Aorta (tissue), 5 donors: ENCODE measurements around the gene DUSP7. TPM values are rescaled to one million over a fixed set of nuclear protein-coding genes. Genes with fewer than 3 reads are reported as not detected.

Source experiments
- ATAC-seq: fragments of 200-7000 bp; cut with Tn5 transposase; one replicate; pipeline ENCODE4 v1.9.1; 2022; ENCODE audit warnings: moderate library complexity; ENCODE audit not compliant: low FRiP score
- DNase-seq, 2 donors: peaks; one replicate each; pipeline ENCODE4 v3.0.0-alpha.2; 2020
- H3K27ac ChIP-seq, 2 donors: one replicate each; pipeline ENCODE4 v1.5.1; 2013; ENCODE audit warnings: low read length in 2 of 2, mild to moderate bottlenecking in 2 of 2, moderate library complexity in 2 of 2, control low read depth in 1 of 2, inconsistent platforms in 1 of 2, low read depth in 1 of 2
- H3K27me3 ChIP-seq, 2 donors: one replicate each; pipeline ENCODE4 v1.6.1; 2013; ENCODE audit warnings: control low read depth in 1 of 2, low read length in 1 of 2, mild to moderate bottlenecking in 1 of 2, moderate library complexity in 1 of 2; ENCODE audit not compliant: insufficient read depth in 2 of 2, control insufficient read depth in 1 of 2
- H3K36me3 ChIP-seq, 2 donors: one replicate each; pipeline ENCODE4 v1.6.1; 2013; ENCODE audit warnings: control low read depth in 1 of 2, low read length in 1 of 2, mild to moderate bottlenecking in 1 of 2; ENCODE audit not compliant: insufficient read depth in 2 of 2, control insufficient read depth in 1 of 2
- H3K4me1 ChIP-seq, 2 donors: one replicate each; pipeline ENCODE4 v1.6.1; 2013; ENCODE audit warnings: low read length in 2 of 2, control low read depth in 1 of 2, mild to moderate bottlenecking in 1 of 2, moderate library complexity in 1 of 2; ENCODE audit not compliant: insufficient read depth in 2 of 2, control insufficient read depth in 1 of 2
- H3K4me3 ChIP-seq, 2 donors: one replicate each; pipeline ENCODE4 v1.5.1; 2013; ENCODE audit warnings: low read length in 2 of 2, control low read depth in 1 of 2, mild to moderate bottlenecking in 1 of 2
- H3K9me3 ChIP-seq: one replicate; pipeline ENCODE4 v1.6.1; 2013; ENCODE audit warnings: mild to moderate bottlenecking, low read length; ENCODE audit not compliant: control insufficient read depth
- WGBS, 2 donors: extraction: QIAGEN DNeasy Blood & Tissue Kit; methylation state at CpG; one replicate each; pipeline ENCODE4 v1.1.7; 2013; 5-methylcytosine and 5-hydroxymethylcytosine counted together
- intact Hi-C, 2 donors: fragments of 100-400 bp; cut with DNase I; formaldehyde crosslinking; loops; one replicate each; pipeline versions ENCODE4 v1.14.2 to v1.15.0; 2022
- polyA plus RNA-seq, 2 donors: library from polyadenylated mRNA; stranded (reverse); fragments of 200-250 nt; gene quantifications; one replicate each; pipeline ENCODE4 v1.2.3, GENCODE V29; 2013
- total RNA-seq, 2 donors: library from RNA; stranded (reverse); fragmentation: NEBNext Ultra II Directional; extraction: Animal tissue kit (Norgen Biotek cat#: 25700); gene quantifications; one replicate each; pipeline ENCODE4 v1.2.1, GENCODE V29; 2021
- donor health status: healthy with polysubstance abuse.
- donor health status: Bipolar disorder and iron deficiency.
- donor health status: DM: no; HTN: no; CAD: no.
- donor health status: DM: no; HTN: no; CAD: no.
- donor health status: DM: yes; HTN: yes; CAD: no.

The DUSP7 gene
- total and polyA plus RNA-seq, 4 donors, result 8.8 to 54.1 (median 25.6) TPM

GRCh38 chr3:52018319-52019000 is 37.9 kb downstream of the DUSP7 start:
- 93% methylated on average over 21 of the region's 21 CpGs for WGBS, 2 donors
- H3K4me3 ChIP-seq, result no peak overlapping the region
- no peaks in the 10 kb centered on the region for H3K27me3 ChIP-seq
- ATAC-seq (no peak), DNase-seq (no peak)
- no peaks in the 10 kb centered on the region for H3K9me3 ChIP-seq
- no peaks in the 10 kb centered on the region for H3K36me3 ChIP-seq
- intact Hi-C loops, result loop anchor here (2.0 to 5.0 kb wide), 2 partner anchors 28 to 34 kb away; no protein-coding TSS in a partner anchor
- peaks cover 0 to 10% of the 10 kb centered on the region in 2 donors for H3K4me1 ChIP-seq
- H3K27ac ChIP-seq, result peak overlapping the region; percentile 76 to 88

GRCh38 chr3:52017586-52017985 is 38.8 kb downstream of the DUSP7 start:
- Histone ChIP-seq H3K4me1 (peaks cover 0 to 10% of the 10 kb centered on the region in 2 donors), H3K27ac (peak overlapping the region in 1 of 2 donors; percentile 46), H3K36me3 (no peaks in the 10 kb centered on the region), H3K4me3 (no peak overlapping the region), H3K9me3 (no peaks in the 10 kb centered on the region), H3K27me3 (no peaks in the 10 kb centered on the region)
- ATAC-seq (no peak), DNase-seq (no peak)
- WGBS, 2 donors, result 67 to 69% methylated on average over 11 of the region's 11 CpGs
- intact Hi-C loops, result loop anchor here in 1 of 2 donors (5.0 kb wide), 1 partner anchor 35 kb away; no protein-coding TSS in a partner anchor

- no peaks in the 10 kb centered on the region for H3K4me1 ChIP-seq
- H3K27ac ChIP-seq, result no peak overlapping the region
- H3K9me3 ChIP-seq, result no peaks in the 10 kb centered on the region
- intact Hi-C loops, result loop anchor here in 1 of 2 donors (5.0 kb wide), 1 partner anchor 37 kb away; no protein-coding TSS in a partner anchor
- DNase-seq (no peak), ATAC-seq (no peak)
- H3K36me3 ChIP-seq, result no peaks in the 10 kb centered on the region
- no peak overlapping the region for H3K4me3 ChIP-seq
- no peaks in the 10 kb centered on the region for H3K27me3 ChIP-seq
- 95 to 97% methylated on average over 13 of the region's 13 CpGs for WGBS, 2 donors
Observed at GRCh38 chr3:52015438-52016228, 40.7 kb downstream of the DUSP7 start.

GRCh38 chr3:52014613-52015012 is 41.8 kb downstream of the DUSP7 start:
- H3K27ac ChIP-seq, result no peak overlapping the region
- 82 to 87% methylated on average over 8 of the region's 8 CpGs for WGBS, 2 donors
- H3K4me1 ChIP-seq, result no peaks in the 10 kb centered on the region
- H3K36me3 ChIP-seq, result no peaks in the 10 kb centered on the region
- DNase-seq (no peak), ATAC-seq (no peak)
- no peaks in the 10 kb centered on the region for H3K9me3 ChIP-seq
- intact Hi-C loops, result loop anchor here in 1 of 2 donors (5.0 kb wide), 1 partner anchor 38 kb away; no protein-coding TSS in a partner anchor
- no peak overlapping the region for H3K4me3 ChIP-seq
- H3K27me3 ChIP-seq, result no peaks in the 10 kb centered on the region

- Histone ChIP-seq H3K36me3 (no peaks in the 10 kb centered on the region), H3K4me1 (no peaks in the 10 kb centered on the region), H3K27ac (no peak overlapping the region), H3K9me3 (no peaks in the 10 kb centered on the region), H3K27me3 (no peaks in the 10 kb centered on the region), H3K4me3 (no peak overlapping the region)
- DNase-seq (no peak), ATAC-seq (no peak)
- intact Hi-C loops, result no loop called here
- WGBS, 2 donors, result 83 to 90% methylated on average over 6 of the region's 6 CpGs
Observed at GRCh38 chr3:52013802-52014598, 42.4 kb downstream of the DUSP7 start.

GRCh38 chr3:52012699-52013098 is 43.7 kb downstream of the DUSP7 start:
- ATAC-seq, result no peak
- no peak overlapping the region for H3K4me3 ChIP-seq
- H3K4me1 ChIP-seq, result no peaks in the 10 kb centered on the region
- intact Hi-C loops, result no loop called here
- WGBS, 2 donors, result 68 to 80% methylated on average over 7 of the region's 7 CpGs
- no peaks in the 10 kb centered on the region for H3K9me3 ChIP-seq
- H3K36me3 ChIP-seq, result no peaks in the 10 kb centered on the region
- no peak overlapping the region for H3K27ac ChIP-seq
- H3K27me3 ChIP-seq, result no peaks in the 10 kb centered on the region
- DNase-seq, result no peak

- intact Hi-C loops, result no loop called here
- no peaks in the 10 kb centered on the region for H3K27me3 ChIP-seq
- no peak overlapping the region for H3K27ac ChIP-seq
- DNase-seq (no peak), ATAC-seq (no peak)
- no peaks in the 10 kb centered on the region for H3K4me1 ChIP-seq
- no peaks in the 10 kb centered on the region for H3K36me3 ChIP-seq
- no peak overlapping the region for H3K4me3 ChIP-seq
- no peaks in the 10 kb centered on the region for H3K9me3 ChIP-seq
Observed at GRCh38 chr3:52010431-52010830, 45.9 kb downstream of the DUSP7 start.

- Histone ChIP-seq H3K9me3 (no peaks in the 10 kb centered on the region), H3K27ac (no peak overlapping the region), H3K4me3 (no peak overlapping the region), H3K36me3 (no peaks in the 10 kb centered on the region), H3K27me3 (no peaks in the 10 kb centered on the region), H3K4me1 (no peaks in the 10 kb centered on the region)
- DNase-seq, result no peak
- ATAC-seq, result no peak
- WGBS, 2 donors, result 41 to 74% methylated on average over 4 of the region's 4 CpGs
- intact Hi-C loops, result loop anchor here in 1 of 2 donors (10.0 kb wide), 1 partner anchor 338 kb away; no protein-coding TSS in a partner anchor
Observed at GRCh38 chr3:52007291-52007690, 49.1 kb downstream of the DUSP7 start.
